Activated T-helper 1 cell treated with Interleukin-2 at 50 U/mL for 16 hours (primary cell): ENCODE data around the gene SMARCD3.

Experiments used
- DNase-seq: peaks from one replicate; pipeline ENCODE4 v3.0.0-alpha.2; 2020; ENCODE audit warnings: low read depth

SMARCD3 gene

GRCh38 chr7:151208253-151208862 is 40.1 kb downstream of the SMARCD3 start:
- DNase-seq: no peak

GRCh38 chr7:151207804-151208203 is 40.7 kb downstream of the SMARCD3 start:
- DNase-seq: no peak

- DNase-seq: no peak
Observed at GRCh38 chr7:151207315-151207714, 41.2 kb downstream of the SMARCD3 start.

- no peak for DNase-seq
Observed at GRCh38 chr7:151206914-151207313, 41.6 kb downstream of the SMARCD3 start.

DNA sequence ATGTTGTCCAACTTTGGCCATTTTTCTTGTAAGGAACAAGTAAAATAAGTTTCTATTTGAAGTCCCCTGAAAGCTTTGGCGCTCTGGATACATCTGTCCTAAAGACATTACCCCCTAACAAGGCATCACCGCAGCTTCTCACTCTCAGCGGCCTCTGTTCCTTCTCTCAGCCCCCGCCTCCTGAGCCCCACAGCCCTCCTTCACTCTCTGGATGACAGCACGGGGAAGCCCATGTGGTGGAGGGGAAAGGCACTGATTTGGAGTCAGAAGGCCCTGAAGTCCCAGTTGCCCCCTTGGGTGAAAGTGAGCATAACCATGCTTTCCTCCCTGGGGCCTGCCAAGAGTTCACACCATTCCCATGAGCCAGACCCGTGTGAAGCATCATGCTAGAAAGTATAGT is 42.8 kb downstream of the SMARCD3 start:
- no peak for DNase-seq

GRCh38 chr7:151204383-151205032 is 44.0 kb downstream of the SMARCD3 start:
- no peak for DNase-seq

DNA sequence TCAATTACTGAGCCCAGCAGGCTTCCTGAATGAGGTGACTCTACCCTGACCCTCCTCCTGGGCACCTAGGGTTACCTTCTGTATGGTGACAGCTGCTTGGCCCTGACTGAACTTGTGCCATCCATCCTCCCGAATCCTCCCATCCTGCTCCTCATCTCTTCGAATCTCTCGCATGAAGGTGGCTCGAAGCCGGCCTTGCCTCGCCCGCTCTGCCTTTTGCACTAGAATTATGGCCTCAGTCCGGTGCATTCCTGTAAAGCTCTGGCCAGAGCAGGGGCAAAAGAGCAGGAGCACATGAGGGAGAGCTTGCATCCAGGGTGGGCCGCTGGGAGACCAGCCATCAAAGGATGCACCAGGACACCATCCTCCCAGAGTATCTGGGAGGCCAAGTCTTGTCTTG is 45.7 kb downstream of the SMARCD3 start:
- DNase-seq: no peak

DNA sequence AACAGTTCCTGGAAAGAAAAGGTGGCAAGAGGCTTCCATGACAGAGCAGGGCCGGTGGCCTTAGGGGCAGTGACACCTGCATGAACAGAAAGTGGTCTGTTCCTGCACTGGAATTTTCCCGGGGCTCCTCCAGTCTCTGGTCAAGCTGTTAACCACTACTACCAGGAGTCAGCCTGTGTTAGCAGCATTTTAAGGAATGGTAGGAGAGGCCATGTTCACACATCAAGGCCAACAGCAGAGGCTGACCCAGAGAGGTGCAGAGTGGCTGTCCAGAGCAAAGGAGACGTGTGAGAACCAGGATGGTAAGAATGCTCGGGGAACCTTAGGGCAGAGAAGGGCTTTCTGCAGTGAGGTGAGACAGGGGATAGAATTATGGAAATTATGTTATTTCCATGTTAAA is 46.7 kb downstream of the SMARCD3 start:
- DNase-seq: no peak

- no peak for DNase-seq
Observed at GRCh38 chr7:151201344-151201743, 47.1 kb downstream of the SMARCD3 start.

GRCh38 chr7:151198945-151199848 is 49.3 kb downstream of the SMARCD3 start:
- no peak for DNase-seq

- no peak for DNase-seq
Observed at GRCh38 chr7:151197932-151198331, 50.6 kb downstream of the SMARCD3 start.

DNA sequence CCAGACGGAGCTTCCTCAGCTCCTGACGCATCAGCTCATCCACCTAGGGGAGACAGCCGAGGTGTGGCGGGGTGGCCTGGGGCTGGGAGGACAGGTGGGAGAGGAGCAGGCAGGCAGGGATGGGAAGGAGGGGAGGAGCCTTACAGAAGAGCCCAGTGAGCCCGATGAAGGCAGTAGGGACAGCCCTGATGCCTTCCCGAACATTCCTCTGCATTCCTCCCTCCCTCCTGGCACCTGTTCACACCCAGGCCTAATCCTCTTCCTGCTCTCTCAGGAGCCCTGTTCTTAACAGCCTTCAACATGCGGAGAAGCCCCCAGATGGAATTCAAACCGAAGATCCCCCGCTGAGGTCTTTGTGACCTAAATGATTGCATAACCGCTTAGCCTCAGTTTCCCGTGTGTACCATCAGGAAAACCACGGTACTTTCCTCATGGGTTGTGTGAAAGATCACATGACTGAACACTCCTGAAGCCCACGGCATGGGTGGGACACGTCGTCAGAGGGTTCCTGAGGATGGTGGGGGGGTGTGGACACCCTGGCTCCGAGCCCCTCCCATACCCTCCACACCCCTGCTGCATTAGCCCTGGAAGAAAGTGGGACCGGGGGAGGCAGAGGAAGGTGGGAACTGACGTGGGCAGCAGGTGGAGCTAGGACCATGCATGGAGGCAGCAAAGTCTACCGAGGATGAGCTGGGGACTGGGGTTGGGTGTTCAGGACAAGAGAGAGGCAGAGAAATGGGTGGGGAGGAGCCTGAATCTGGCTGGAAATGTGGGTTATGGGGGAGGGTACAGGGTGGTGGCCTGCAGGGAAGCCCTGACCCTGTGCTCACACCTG is 52.7 kb downstream of the SMARCD3 start:
- no peak for DNase-seq

GRCh38 chr7:151194188-151194587 is 54.3 kb downstream of the SMARCD3 start:
- DNase-seq: no peak

DNA sequence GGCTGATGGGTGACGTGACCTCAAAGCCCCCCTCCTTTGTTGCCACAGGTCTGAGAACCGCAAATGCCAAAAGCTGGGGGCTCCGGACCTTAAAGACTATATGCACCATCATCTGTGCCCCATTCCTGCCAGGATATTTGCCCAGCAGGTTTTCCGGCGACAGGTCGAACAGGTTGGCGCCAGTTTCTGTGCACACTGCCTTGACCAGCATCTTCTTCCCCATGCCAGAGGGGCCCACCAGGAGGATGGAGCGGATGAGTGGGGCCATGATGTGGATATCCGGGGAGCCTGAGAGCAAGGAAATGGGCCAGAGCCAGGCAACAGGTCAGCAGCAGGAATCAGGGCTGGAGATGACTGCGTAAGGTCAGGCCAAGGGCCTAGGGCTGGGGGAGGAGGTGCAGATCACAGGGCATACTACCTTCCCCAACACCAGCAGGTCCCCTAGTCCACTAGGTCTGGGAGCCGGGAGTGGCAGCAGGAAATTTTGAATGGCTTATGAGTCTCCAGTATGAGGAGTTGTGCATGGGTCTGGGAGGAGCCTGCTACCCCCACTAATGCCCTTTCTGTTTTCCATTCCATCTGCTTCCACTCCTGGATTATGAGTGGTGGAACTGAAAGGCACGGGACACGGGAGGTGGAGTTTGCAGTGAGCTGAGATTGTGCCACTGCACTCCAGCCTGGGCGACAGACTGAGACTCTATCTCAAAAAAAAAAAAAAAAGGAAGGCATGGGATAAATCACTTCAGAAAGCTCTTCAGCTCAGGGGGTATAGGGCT is 55.1 kb downstream of the SMARCD3 start:
- DNase-seq: no peak

GRCh38 chr7:151192002-151192539 is 56.4 kb downstream of the SMARCD3 start:
- DNase-seq: no peak

DNA sequence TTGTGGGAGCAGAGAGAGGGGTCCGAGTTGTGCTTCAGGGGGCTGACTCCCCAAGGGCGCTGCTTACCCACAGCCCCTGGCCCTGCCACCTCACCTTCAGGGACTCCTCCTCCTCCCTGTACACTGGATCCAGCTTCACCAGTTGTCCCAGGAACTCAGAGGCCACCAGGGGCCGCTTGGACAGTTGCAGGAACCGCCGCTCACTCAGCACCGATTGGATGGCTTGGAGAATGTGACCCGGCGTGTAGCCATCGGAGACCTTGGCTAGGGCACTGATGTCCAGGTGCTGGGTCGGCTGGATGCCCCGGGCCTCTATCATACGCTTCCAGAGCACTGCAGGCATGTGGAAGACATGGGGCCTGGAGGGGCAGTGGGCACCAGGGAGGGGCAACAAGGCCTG is 57.0 kb downstream of the SMARCD3 start:
- no peak for DNase-seq

GRCh38 chr7:151189038-151189437 is 59.5 kb downstream of the SMARCD3 start:
- DNase-seq: no peak
